ENCODE measurements around the gene MMP28. TPM values are rescaled to one million over a fixed set of nuclear protein-coding genes. Genes with fewer than 3 reads are reported as not detected.
"Not testable (repeated sequence)": the region's sequence is repeated elsewhere in the genome, so short reads cannot be mapped to it uniquely, and the experiment has no call there.

The MMP28 gene
- total RNA-seq, 1 experiment from 2014 or later: 2.9 TPM

DNA sequence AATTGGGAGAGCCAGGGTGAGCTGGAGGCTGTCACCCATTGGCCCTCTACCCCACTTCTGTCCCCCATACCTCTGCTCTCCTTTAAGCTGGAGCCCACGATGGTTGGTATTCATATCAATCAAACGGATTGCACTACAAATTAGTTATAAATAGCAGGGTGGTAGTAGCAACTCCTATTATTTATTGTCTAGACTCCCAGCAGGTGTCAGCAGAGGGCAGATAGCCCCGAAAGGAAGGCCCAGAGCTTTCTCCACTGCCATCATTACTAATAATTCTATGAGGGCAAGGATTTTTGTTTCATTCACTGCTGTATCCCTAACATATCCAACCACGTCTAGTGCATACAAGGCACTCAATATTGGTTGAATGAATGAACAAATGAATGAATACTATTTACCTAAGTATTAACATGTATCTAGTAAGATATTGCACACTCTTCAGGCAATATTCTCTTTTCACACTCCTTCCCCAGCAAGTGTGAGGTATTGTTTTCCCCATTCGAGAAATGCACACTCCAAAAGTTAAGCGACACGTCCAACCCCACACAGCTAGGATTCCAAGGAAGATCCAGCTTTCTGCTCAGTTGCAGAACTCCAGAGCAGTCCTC is 28.4 kb downstream of the MMP28 start:
- H3K27ac ChIP-seq: no peak overlapping the region
- no peaks in the 10 kb centered on the region for H3K27me3 ChIP-seq (replicated peaks)
- no peaks in the 10 kb centered on the region; the same call in 1 of the 2 replicates for H3K9me3 ChIP-seq (replicated peaks)
- H3K4me1 ChIP-seq (replicated peaks): peaks cover 30% of the 10 kb centered on the region
- no peaks in the 10 kb centered on the region for H3K36me3 ChIP-seq
- H3K4me3 ChIP-seq: no peak overlapping the region
- DNase-seq (ENCODE audit: low read depth in 1 of 2, low spot score in 2 of 2): no peak

DNA sequence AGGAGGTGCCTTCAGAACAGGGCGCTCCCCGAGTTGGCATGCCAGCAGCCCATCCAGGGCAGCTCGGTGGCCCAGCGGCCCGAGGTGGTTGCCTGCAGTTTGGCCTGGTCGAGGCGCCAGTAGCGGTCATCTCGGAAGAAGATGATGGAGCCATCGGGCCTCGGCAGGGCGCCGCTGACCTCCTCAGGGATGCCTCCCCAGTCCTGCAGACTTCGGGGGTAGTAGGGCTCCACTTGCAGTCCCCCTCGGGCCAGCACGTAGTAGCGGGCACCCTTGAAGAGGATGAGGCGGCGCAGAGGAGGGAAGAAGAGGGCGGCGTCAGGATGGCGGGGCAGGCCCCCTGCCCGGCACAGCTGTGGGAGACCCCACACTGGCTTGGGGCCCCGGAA is 29.0 kb downstream of the MMP28 start:
- H3K4me1 ChIP-seq (replicated peaks): peaks cover 30% of the 10 kb centered on the region
- no peak for DNase-seq (ENCODE audit: low read depth in 1 of 2, low spot score in 2 of 2)
- H3K27me3 ChIP-seq (replicated peaks): no peaks in the 10 kb centered on the region

DNA sequence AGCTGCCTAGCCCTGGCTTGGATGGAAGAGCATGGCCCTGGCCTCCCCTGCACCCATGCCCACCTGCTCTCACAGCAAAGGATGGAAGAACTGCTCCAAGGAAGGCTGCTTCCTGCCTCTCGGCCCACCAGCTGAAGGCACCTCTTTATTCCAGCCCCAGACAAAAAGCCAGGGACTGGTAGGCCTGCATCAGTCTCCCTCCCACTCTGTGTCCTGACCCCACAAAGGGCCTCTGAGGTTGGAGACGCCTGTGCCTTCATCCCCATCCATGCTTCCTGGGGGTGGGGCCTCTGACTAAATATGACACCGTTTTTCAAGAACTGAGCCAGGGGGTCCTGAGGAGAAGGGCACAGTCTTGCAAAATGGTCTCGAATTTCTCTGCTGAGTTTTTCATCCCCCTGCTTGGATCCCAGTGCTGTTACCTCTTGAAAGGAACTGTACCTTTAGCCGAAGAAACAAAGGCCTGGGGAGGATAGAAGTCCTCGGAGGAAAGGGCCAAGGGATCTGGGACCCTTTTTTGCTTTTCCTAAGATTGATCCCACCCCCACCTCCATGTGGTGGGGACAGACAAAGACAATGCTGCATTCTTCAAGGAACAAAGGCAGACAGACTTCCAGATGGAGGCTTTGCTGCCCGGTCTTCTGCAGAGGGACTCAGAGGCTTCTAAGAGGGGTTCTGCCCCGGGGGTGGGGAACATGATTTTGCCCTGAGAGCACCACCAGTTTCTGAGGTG is 29.5 kb downstream of the MMP28 start:
- DNase-seq (ENCODE audit: low read depth in 1 of 2, low spot score in 2 of 2): no peak
- Histone ChIP-seq H3K4me3 (no peak overlapping the region), H3K4me1 (replicated peaks) (peaks cover 30% of the 10 kb centered on the region), H3K9me3 (replicated peaks) (no peaks in the 10 kb centered on the region; the same call in 1 of the 2 replicates), H3K27me3 (replicated peaks) (no peaks in the 10 kb centered on the region), H3K36me3 (no peaks in the 10 kb centered on the region), H3K27ac (no peak overlapping the region)

More for the DNA sequence above, 29.0 kb downstream of the MMP28 start:
- Histone ChIP-seq H3K9me3 (replicated peaks) (no peaks in the 10 kb centered on the region; the same call in 1 of the 2 replicates), H3K4me3 (no peak overlapping the region), H3K27ac (no peak overlapping the region), H3K36me3 (no peaks in the 10 kb centered on the region)

DNA sequence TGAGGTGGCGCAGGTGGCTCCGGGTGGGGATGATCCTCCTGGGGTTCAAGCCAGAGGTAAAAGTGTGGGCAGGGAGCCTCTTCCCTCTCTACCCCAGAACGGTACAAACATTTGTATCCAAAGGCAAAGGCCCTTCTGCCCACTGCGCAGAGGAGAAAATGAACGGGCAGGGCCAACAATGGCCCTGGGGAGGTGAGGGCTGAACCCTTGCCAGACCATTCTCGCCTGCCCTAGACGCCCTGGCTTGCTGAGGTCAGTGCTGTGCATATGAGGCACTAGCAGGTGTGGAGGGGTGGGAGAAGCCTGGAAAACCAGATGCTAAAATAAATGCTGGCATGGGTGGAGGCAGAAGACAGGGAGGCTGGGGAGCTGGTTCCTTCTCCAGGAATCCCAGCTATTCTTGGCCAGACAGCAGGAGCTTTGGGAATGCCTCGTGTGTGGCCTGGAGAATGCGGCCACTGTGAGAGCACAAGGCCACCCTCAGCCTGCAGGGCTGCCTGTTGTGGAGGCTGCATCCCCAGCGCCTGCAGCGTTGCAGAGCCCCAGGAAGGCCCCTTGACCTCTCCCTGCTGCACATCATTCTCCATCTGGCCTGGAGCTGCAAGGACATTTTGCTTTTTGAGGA is 30.2 kb downstream of the MMP28 start:
- no peak overlapping the region for H3K27ac ChIP-seq
- peak; percentile 74 to 80 for DNase-seq (ENCODE audit: low read depth in 1 of 2, low spot score in 2 of 2)

DNA sequence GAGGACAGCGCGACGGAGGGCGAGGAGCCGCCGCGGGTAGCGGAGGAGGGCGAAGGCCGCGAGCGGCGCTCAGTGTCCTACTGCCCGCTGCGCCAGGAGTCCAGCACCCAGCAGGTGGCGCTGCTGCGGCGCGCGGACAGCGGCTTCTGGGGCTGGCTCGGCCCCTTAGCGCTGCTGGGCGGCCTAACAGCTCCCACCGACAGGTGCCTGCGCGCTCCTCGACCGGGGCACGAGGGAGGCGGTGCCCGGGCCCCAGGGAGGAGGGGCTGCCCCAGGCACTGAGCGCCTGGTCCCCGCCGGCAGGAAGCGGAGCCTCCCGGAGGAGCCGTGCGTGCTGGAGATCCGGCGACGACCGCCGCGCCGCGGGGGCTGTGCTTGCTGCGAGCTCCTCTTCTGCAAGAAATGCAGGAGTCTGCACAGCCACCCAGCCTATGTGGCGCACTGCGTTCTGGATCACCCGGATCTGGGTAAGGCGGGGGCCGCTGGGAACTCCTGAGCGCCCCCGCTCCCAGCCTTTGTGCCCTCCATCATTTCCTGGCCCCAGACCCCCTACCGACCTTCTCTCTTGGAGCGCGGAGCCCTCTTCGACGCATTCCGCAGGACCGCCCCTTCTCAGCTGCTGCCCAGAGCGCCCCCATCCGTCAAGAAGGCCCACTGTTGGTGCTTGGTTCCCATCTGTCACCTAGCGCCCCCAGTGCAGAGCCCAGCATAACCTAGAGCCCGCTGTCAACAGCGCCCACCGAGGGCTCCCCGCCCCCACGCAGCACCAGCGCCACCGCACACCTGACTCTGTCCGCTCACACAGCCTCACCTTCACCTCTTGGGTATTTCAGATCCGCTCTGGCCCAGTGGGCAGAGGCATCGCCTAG is 31.1 kb downstream of the MMP28 start:
- Histone ChIP-seq H3K9me3 (replicated peaks) (no peaks in the 10 kb centered on the region; the same call in 1 of the 2 replicates), H3K36me3 (no peaks in the 10 kb centered on the region), H3K4me1 (replicated peaks) (peaks cover 30% of the 10 kb centered on the region), H3K4me3 (peak overlapping the region; percentile 29), H3K27me3 (replicated peaks) (no peaks in the 10 kb centered on the region), H3K27ac (no peak overlapping the region)
- DNase-seq (ENCODE audit: low read depth in 1 of 2, low spot score in 2 of 2): peak; percentile 86 to 87

More for the DNA sequence above, 30.2 kb downstream of the MMP28 start:
- Histone ChIP-seq H3K36me3 (no peaks in the 10 kb centered on the region), H3K4me3 (no peak overlapping the region), H3K9me3 (replicated peaks) (no peaks in the 10 kb centered on the region; the same call in 1 of the 2 replicates), H3K27me3 (replicated peaks) (no peaks in the 10 kb centered on the region), H3K4me1 (replicated peaks) (peaks cover 30% of the 10 kb centered on the region)

DNA sequence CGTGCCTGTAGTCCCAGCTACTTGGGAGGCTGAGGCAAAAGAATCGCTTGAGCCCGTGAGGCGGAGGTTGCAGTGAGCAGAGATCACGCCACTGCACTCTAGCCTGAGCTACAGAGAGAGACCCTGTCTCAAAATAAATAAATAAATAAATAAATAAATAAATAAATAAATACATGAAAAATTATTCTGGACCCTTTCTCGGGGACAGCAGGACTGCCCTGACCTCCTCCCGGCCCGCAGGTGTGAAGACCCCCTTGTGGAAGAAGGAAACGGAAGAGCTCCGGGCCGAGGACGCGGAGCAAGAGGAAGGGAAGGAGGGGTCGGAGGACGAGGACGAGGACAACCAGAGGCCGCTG is 31.7 kb downstream of the MMP28 start:
- Histone ChIP-seq H3K9me3 (replicated peaks) (no peaks in the 10 kb centered on the region; the same call in 1 of the 2 replicates), H3K27me3 (replicated peaks) (no peaks in the 10 kb centered on the region), H3K36me3 (no peaks in the 10 kb centered on the region), H3K4me1 (replicated peaks) (peaks cover 30% of the 10 kb centered on the region), H3K4me3 (no peak overlapping the region; the same call in 1 of the 2 replicates), H3K27ac (no peak overlapping the region)
- no peak for DNase-seq (ENCODE audit: low read depth in 1 of 2, low spot score in 2 of 2)

DNA sequence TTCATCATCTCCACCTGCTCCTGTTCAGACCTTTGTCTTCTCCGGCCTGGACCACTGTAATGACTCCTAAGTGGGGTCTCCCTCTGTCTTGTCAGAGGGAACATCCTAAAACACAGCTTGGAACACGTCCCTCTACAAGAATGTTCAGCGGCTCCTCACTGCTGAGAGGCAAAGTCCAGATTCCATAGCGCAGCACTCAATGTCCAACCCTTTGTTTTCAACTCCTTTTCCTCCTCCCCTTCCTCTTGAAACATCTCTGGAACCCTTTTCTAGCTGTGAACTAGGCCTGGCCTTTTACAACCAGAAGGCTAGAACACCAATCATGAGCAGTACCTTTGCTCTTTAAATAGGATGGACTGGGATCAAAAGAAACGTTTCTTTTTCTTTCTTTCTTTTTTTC is 33.8 kb downstream of the MMP28 start:
- no peak overlapping the region for H3K4me3 ChIP-seq
- H3K9me3 ChIP-seq (replicated peaks): no peaks in the 10 kb centered on the region; the same call in 1 of the 2 replicates
- H3K36me3 ChIP-seq: no peaks in the 10 kb centered on the region
- H3K27me3 ChIP-seq (replicated peaks): no peaks in the 10 kb centered on the region
- no peak overlapping the region for H3K27ac ChIP-seq
- DNase-seq (ENCODE audit: low read depth in 1 of 2, low spot score in 2 of 2): no peak
- H3K4me1 ChIP-seq (replicated peaks): peaks cover 28% of the 10 kb centered on the region

DNA sequence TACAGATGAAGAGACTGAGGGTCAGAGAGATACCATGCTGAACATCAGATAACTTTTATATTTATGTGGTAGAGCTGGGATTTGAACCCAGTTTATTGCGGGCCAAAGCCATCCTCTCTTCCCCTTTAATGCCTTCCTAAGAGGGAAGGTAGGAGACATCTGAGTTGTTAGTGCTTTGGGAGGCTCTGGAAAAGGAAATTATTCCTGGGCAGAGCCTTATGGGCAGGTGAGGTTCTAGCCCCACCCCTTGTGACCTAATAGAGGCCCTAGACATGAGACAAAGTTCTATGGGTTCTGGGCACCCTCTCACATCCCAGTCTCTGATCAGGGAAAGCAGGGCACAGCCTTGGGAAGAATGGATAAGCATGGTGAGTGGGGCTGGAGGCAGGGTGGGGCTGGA is 34.9 kb downstream of the MMP28 start, which contains the start of gene C17orf50:
Gene C17orf50 (plus strand): TSS at position 301 of the 400 bp plus-strand sequence. CDS start 55 bp downstream, at position 356.
- Histone ChIP-seq H3K36me3 (no peaks in the 10 kb centered on the region), H3K27me3 (replicated peaks) (no peaks in the 10 kb centered on the region), H3K9me3 (replicated peaks) (no peaks in the 10 kb centered on the region; the same call in 1 of the 2 replicates), H3K4me1 (replicated peaks) (peaks cover 18% of the 10 kb centered on the region), H3K27ac (no peak within 1 kb of the TSS), H3K4me3 (no peak within 1 kb of the TSS)
- DNase-seq (ENCODE audit: low read depth in 1 of 2, low spot score in 2 of 2): no peak

DNA sequence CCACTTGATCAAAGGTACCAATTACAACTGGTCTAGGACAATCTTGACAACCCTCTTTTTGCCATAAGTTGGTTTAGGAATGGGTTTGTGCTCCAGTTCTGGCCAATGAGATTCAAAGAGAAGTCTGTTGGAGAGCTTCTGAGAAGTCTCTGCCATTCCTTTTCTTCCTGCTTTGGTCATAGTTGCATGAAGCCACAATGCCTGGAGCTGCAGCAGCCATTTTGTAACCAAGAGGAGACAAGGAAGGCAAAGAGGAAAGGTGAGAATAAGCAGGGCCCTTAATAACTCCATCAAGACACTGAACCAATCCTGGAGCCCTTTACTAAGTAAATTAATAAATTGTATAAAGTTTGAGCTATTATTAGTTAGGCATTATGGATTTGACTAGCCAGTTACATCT is 38.2 kb downstream of the MMP28 start:
- H3K27ac ChIP-seq: no peak overlapping the region

DNA sequence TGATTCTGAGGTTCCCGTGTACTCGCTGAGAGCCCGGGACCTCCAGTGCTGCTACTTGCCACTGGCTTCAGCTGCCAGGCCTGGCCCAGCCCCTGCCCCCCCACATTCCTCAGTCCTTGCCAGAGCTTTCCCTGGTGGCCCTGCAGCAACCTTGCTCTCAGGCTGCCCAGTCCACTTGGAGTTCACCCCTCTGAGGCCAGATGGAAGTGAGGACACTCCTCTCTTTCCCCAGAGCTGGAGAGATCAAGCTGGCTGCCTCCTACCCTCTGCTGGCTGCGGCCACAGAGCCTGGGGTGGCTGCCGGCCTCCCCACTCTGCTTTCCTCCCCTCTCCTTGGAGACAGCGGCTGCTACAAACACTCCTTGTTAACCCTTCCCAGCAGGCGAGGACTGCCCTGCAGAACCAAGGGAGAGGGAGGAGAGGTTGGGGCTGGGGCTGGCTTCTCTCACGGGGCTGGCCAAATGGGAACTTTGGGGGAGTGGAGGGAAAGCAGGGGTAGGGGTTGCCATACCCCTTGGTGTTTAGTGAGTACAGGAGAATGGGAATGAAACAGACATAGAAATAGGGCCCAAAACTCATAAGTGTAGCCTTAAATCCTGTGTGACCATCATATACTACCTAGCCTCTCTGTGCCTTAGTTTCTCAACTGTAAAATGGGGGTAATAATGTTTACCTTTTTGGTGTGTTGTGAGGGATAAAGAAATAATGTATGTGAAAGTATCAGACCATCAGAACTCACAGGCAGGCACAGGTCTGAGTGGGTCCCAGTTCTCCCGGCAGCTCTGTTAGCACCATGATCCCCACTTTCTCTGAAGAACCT is 42.3 kb downstream of the MMP28 start, which contains the start of gene GAS2L2:
Gene GAS2L2 (minus strand): TSS at position 295 of the 820 bp plus-strand sequence. CDS start 389 bp downstream, outside the sequence.
- H3K4me1 ChIP-seq (replicated peaks): no peaks in the 10 kb centered on the region; the same call in 1 of the 2 replicates
- no peak for DNase-seq (ENCODE audit: low read depth in 1 of 2, low spot score in 2 of 2)

More for the DNA sequence above, 38.2 kb downstream of the MMP28 start:
- Histone ChIP-seq H3K27me3 (replicated peaks) (no peaks in the 10 kb centered on the region), H3K4me1 (replicated peaks) (no peaks in the 10 kb centered on the region), H3K36me3 (no peaks in the 10 kb centered on the region), H3K9me3 (replicated peaks) (no peaks in the 10 kb centered on the region), H3K4me3 (no peak overlapping the region)
- DNase-seq (ENCODE audit: low read depth in 1 of 2, low spot score in 2 of 2): no peak

DNA sequence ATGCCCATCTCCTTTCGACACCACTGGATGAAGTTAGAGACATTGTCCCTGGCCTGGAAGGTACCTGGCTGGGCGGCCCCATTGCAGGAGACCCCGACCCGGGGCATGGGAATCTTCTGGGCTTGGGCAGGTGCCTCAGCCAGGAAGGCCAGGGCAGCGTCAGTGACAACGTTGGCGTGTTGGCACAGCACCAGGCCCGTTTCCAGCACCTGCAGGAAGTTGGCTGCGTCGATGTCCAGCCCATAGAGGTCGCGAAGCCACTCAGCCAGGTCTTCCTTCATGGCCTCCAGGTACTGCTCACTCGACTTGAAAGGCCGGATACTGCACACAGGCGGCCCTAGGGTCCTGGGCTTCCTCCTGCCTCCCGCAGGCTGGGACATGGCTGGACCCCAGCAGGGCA is 43.0 kb downstream of the MMP28 start:
- H3K4me3 ChIP-seq: no peak overlapping the region
- H3K27ac ChIP-seq: no peak overlapping the region
- peaks cover 26% of the 10 kb centered on the region for H3K27me3 ChIP-seq (replicated peaks)
- no peaks in the 10 kb centered on the region for H3K36me3 ChIP-seq
- no peaks in the 10 kb centered on the region for H3K9me3 ChIP-seq (replicated peaks)
- no peak for DNase-seq (ENCODE audit: low read depth in 1 of 2, low spot score in 2 of 2)
- no peaks in the 10 kb centered on the region; the same call in 1 of the 2 replicates for H3K4me1 ChIP-seq (replicated peaks)

More for the DNA sequence above, 42.3 kb downstream of the MMP28 start, which contains the start of gene GAS2L2:
- Histone ChIP-seq H3K9me3 (replicated peaks) (no peaks in the 10 kb centered on the region), H3K4me3 (no peak within 1 kb of the TSS), H3K27me3 (replicated peaks) (peaks cover 26% of the 10 kb centered on the region), H3K27ac (no peak within 1 kb of the TSS), H3K36me3 (no peaks in the 10 kb centered on the region)

DNA sequence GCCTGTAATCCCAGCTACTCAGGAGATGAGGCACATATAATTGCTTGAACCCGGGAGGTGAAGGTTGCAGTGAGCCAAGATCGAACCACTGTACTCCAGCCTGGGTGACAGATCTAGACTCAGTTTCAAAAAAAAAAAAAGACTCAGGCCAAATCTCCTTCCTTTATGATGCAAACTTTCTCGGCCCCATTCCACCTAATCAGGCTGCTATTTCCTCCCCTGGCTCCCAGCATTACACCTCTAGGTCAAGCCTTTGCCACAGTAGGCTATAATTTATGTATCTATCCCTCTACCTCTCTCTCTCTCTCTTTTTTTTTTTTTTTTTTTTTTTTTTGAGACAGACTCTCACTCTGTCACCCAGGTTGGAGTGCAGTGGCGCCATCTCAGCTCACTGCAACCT is 43.9 kb downstream of the MMP28 start:
- peaks cover 26% of the 10 kb centered on the region for H3K27me3 ChIP-seq (replicated peaks)
- DNase-seq (ENCODE audit: low read depth in 1 of 2, low spot score in 2 of 2); H3K4me3 ChIP-seq; H3K4me1 ChIP-seq (replicated peaks); H3K36me3 ChIP-seq; H3K9me3 ChIP-seq (replicated peaks); H3K27ac ChIP-seq: not testable (repeated sequence)

Measured in SJSA1 (cell line).